Measurements from ENCODE around the gene SMYD3. TPM values are rescaled to one million over a fixed set of nuclear protein-coding genes. Genes with fewer than 3 reads are reported as not detected.

SMYD3 gene
- total RNA-seq, 1 donor from 2014 or later = 23.8 TPM

GRCh38 chr1:245997471-245998258 is 509.4 kb downstream of the SMYD3 start:
- H3K4me3 ChIP-seq (ENCODE audit: low read depth, low read length) = no peak overlapping the region
- TF ChIP-seq CTCF (conservative IDR thresholded peaks at IDR 0.05; ENCODE audit: low read depth, low read length) = no peak
- DNase-seq (ENCODE audit: low read depth) = no peak

- no peak for DNase-seq (ENCODE audit: low read depth)
- no peak for TF ChIP-seq CTCF (conservative IDR thresholded peaks at IDR 0.05; ENCODE audit: low read depth, low read length)
- no peak overlapping the region for H3K4me3 ChIP-seq (ENCODE audit: low read depth, low read length)
Measured at GRCh38 chr1:245996811-245997210, 510.3 kb downstream of the SMYD3 start.

- DNase-seq (ENCODE audit: low read depth) = no peak
- no peak overlapping the region for H3K4me3 ChIP-seq (ENCODE audit: low read depth, low read length)
- TF ChIP-seq CTCF (conservative IDR thresholded peaks at IDR 0.05; ENCODE audit: low read depth, low read length) = no peak
Measured at GRCh38 chr1:245995474-245995873, 511.6 kb downstream of the SMYD3 start.

- no peak overlapping the region for H3K4me3 ChIP-seq (ENCODE audit: low read depth, low read length)
- DNase-seq (ENCODE audit: low read depth) = no peak
- TF ChIP-seq CTCF (conservative IDR thresholded peaks at IDR 0.05; ENCODE audit: low read depth, low read length) = no peak
Measured at GRCh38 chr1:245991266-245991665, 515.8 kb downstream of the SMYD3 start.

- no peak overlapping the region for H3K4me3 ChIP-seq (ENCODE audit: low read depth, low read length)
- TF ChIP-seq CTCF (conservative IDR thresholded peaks at IDR 0.05; ENCODE audit: low read depth, low read length) = no peak
- DNase-seq (ENCODE audit: low read depth) = no peak
Measured at GRCh38 chr1:245990315-245991022, 516.6 kb downstream of the SMYD3 start.

- no peak overlapping the region for H3K4me3 ChIP-seq (ENCODE audit: low read depth, low read length)
- no peak for TF ChIP-seq CTCF (conservative IDR thresholded peaks at IDR 0.05; ENCODE audit: low read depth, low read length)
- no peak for DNase-seq (ENCODE audit: low read depth)
Measured at GRCh38 chr1:245988393-245989078, 518.5 kb downstream of the SMYD3 start.
